Panc1 (cell line): ENCODE measurements around the gene RRBP1. TPM values are rescaled to one million over a fixed set of nuclear protein-coding genes. Genes with fewer than 3 reads are reported as not detected.

Experiments used
- ATAC-seq: fragments of 200-7000 bp; cut with Tn5 transposase; 2 replicates; pipeline ENCODE4 v1.9.1; 2020; ENCODE audit warnings: mild to moderate bottlenecking, moderate library complexity
- BruUV-seq: library from RNA; stranded (reverse); fragments of 400-500 nt; replicated peaks from 2 replicates; lab custom pipeline; 2021; lab: Mats Ljungman, UMichigan
- CTCF ChIA-PET: fragments of 300-600 bp; sonication (Branson Sonifier 250); formaldehyde crosslinking; loops from one replicate; lab custom pipeline; 2022; ENCODE audit warnings: antibody characterized with exemption; lab: Charles Lee
- POLR2A ChIA-PET: fragments of 300-600 bp; sonication (Branson Sonifier 250); formaldehyde crosslinking; loops from one replicate; lab custom pipeline; 2022; ENCODE audit warnings: antibody characterized with exemption; lab: Charles Lee
- DNase-seq: peaks from one replicate; pipeline ENCODE4 v3.0.0-alpha.2; 2010; ENCODE audit warnings: low read depth, low spot score
- H3K27ac ChIP-seq: 2 replicates; pipeline ENCODE4 v1.5.1; 2011; ENCODE audit warnings: mild to moderate bottlenecking, low read length, inconsistent platforms
- H3K27me3 ChIP-seq: fragments of 200-500 bp; sonication (Bioruptor generic); 2 replicates; pipeline ENCODE4 v1.6.0; 2014; ENCODE audit warnings: low read length, inconsistent platforms; ENCODE audit not compliant: control insufficient read depth, insufficient read depth
- H3K36me3 ChIP-seq: fragments of 200-500 bp; sonication (Bioruptor generic); 2 replicates; pipeline ENCODE4 v1.5.1; 2014; ENCODE audit warnings: inconsistent platforms, mild to moderate bottlenecking, low read length, moderate library complexity; ENCODE audit not compliant: control insufficient read depth, insufficient read depth
- H3K4me1 ChIP-seq: 2 replicates; pipeline ENCODE4 v1.5.1; 2011; ENCODE audit warnings: inconsistent platforms, mild to moderate bottlenecking, low read length, moderate library complexity; ENCODE audit not compliant: control insufficient read depth, insufficient read depth
- H3K4me3 ChIP-seq, 2 experiments: 2 replicates each; pipeline ENCODE4 v1.5.1; 2011 to 2012; ENCODE audit warnings: low read depth in 2 of 2, low read length in 2 of 2, mild to moderate bottlenecking in 2 of 2, inconsistent platforms in 1 of 2, moderate library complexity in 1 of 2
- H3K9me3 ChIP-seq: fragments of 200-500 bp; sonication (Bioruptor generic); 2 replicates; pipeline ENCODE4 v1.5.1; 2014; ENCODE audit warnings: low read depth, mild to moderate bottlenecking, inconsistent platforms, low read length, moderate library complexity; ENCODE audit not compliant: control insufficient read depth, insufficient read depth
- POLR2AphosphoS5 ChIP-seq: IDR thresholded peaks from 2 replicates; pipeline ENCODE4 v1.6.1; 2012; ENCODE audit warnings: mild to moderate bottlenecking, low read depth, low read length, moderate library complexity
- SIN3A ChIP-seq: IDR thresholded peaks from 2 replicates; pipeline ENCODE4 v1.6.1; 2012; ENCODE audit warnings: low read depth, mild to moderate bottlenecking, low read length, moderate library complexity, borderline replicate concordance; ENCODE audit not compliant: insufficient read depth
- TCF7L2 ChIP-seq: IDR thresholded peaks from 2 replicates; pipeline ENCODE4 v1.6.1; 2011; ENCODE audit warnings: mild to moderate bottlenecking, low read depth, low read length, inconsistent platforms
- in situ Hi-C: cut with HindIII; loops from 2 replicates; pipeline ENCODE4 v1.10.0; 2016; ENCODE audit warnings: low sequenced_read_pairs, low pct_unique_long_range_greater_than_20kb
- intact Hi-C: fragments of 100-400 bp; cut with micrococcal nuclease; formaldehyde crosslinking; loops from one replicate; pipeline ENCODE4 v1.10.0; 2022; ENCODE audit not compliant: unreplicated experiment
- total RNA-seq: library from RNA; stranded (reverse); gene quantifications from one replicate; pipeline ENCODE4 v1.2.1, GENCODE V29; 2021; ENCODE audit not compliant: unreplicated experiment
- TF ChIP-seq, protein P1 (sequence below): fragments of 450-650 bp; IDR thresholded peaks from 2 replicates; pipeline ENCODE4 v1.5.1; 2017; ENCODE audit warnings: mild to moderate bottlenecking
- TF ChIP-seq, protein P2 (sequence below), 2 experiments: IDR thresholded peaks; 2 replicates each; pipeline ENCODE4 v1.6.1; 2011 to 2012; ENCODE audit warnings: low read depth in 2 of 2, control low read depth in 1 of 2, low read length in 1 of 2, mild to moderate bottlenecking in 1 of 2, moderate library complexity in 1 of 2; ENCODE audit not compliant: insufficient read depth in 1 of 2

Gene RRBP1
- total RNA-seq, 1 experiment from 2014 or later, result 152 TPM

DNA sequence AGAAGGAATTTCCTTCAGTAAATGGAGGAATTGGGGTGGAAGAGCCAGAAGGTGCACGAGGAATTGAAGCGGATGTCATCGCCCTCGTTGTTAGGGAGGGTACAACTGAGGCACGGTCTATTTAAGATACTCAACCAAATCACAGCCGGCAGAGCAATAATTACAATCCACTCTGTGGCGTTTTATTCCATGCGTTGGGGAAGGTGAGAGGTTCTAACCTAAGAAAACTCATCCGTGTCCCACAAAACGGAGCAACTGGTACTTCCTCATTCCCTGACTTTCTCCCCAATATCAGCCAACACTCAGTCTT lies 802 bp upstream of the RRBP1 start:
- BruUV-seq, result no TSS peak
- Histone ChIP-seq H3K4me1 (peaks cover 21% of the 10 kb centered on the region), H3K36me3 (peaks cover 4% of the 10 kb centered on the region), H3K4me3 (peak overlapping the region; percentile 64 to 70), H3K27me3 (peaks cover 19% of the 10 kb centered on the region), H3K27ac (no peak overlapping the region), H3K9me3 (no peaks in the 10 kb centered on the region)
- CTCF ChIA-PET, result interaction anchor here (0.5 to 1.1 kb wide), 7 partner anchors 9 to 735 kb away, joined by 3 to 7 read pairs (median 5); no protein-coding TSS in a partner anchor
- TF ChIP-seq TCF7L2 (0 out of 2 replicates have a peak, but pooled peaks have one; percentile 12), SIN3A (no peak), POLR2AphosphoS5 (no peak)
- TF ChIP-seq, protein P1, sequence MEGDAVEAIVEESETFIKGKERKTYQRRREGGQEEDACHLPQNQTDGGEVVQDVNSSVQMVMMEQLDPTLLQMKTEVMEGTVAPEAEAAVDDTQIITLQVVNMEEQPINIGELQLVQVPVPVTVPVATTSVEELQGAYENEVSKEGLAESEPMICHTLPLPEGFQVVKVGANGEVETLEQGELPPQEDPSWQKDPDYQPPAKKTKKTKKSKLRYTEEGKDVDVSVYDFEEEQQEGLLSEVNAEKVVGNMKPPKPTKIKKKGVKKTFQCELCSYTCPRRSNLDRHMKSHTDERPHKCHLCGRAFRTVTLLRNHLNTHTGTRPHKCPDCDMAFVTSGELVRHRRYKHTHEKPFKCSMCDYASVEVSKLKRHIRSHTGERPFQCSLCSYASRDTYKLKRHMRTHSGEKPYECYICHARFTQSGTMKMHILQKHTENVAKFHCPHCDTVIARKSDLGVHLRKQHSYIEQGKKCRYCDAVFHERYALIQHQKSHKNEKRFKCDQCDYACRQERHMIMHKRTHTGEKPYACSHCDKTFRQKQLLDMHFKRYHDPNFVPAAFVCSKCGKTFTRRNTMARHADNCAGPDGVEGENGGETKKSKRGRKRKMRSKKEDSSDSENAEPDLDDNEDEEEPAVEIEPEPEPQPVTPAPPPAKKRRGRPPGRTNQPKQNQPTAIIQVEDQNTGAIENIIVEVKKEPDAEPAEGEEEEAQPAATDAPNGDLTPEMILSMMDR, result peak; percentile 60
- TF ChIP-seq, protein P2, sequence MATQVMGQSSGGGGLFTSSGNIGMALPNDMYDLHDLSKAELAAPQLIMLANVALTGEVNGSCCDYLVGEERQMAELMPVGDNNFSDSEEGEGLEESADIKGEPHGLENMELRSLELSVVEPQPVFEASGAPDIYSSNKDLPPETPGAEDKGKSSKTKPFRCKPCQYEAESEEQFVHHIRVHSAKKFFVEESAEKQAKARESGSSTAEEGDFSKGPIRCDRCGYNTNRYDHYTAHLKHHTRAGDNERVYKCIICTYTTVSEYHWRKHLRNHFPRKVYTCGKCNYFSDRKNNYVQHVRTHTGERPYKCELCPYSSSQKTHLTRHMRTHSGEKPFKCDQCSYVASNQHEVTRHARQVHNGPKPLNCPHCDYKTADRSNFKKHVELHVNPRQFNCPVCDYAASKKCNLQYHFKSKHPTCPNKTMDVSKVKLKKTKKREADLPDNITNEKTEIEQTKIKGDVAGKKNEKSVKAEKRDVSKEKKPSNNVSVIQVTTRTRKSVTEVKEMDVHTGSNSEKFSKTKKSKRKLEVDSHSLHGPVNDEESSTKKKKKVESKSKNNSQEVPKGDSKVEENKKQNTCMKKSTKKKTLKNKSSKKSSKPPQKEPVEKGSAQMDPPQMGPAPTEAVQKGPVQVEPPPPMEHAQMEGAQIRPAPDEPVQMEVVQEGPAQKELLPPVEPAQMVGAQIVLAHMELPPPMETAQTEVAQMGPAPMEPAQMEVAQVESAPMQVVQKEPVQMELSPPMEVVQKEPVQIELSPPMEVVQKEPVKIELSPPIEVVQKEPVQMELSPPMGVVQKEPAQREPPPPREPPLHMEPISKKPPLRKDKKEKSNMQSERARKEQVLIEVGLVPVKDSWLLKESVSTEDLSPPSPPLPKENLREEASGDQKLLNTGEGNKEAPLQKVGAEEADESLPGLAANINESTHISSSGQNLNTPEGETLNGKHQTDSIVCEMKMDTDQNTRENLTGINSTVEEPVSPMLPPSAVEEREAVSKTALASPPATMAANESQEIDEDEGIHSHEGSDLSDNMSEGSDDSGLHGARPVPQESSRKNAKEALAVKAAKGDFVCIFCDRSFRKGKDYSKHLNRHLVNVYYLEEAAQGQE (IDR thresholded peaks at IDR 0.05; ENCODE audit: insufficient read depth in 1 of 2, low read depth in 2 of 2, low read length in 1 of 2), result no peak
- POLR2A ChIA-PET, result interaction anchor here (0.6 kb wide), 1 partner anchor 459 kb away, joined by 16 read pairs; no protein-coding TSS in a partner anchor
- in situ Hi-C loops (no loop called here), intact Hi-C loops (loop anchor here (5.0 kb wide), 1 partner anchor 214 kb away; no protein-coding TSS in a partner anchor)
- DNase-seq, result no peak
- ATAC-seq, result no peak

DNA sequence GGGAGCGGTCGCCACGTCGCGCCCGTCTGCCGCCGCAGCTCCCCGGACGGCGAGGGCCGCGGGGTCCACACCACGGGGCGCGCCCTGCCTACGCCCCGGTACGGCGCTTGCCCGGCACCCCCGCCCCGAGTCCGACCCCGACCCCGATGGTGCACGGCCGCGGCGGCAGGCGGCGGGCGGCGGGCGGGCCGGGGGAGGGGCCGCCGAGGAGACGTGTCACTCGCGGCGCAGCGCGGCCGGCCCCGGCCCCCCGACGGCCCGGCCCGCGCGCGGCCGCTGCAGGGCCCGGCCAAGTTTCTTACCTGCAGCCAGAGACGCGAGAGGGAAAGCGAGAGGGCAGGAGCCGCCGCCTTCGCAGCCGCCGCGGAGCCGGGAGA lies 328 bp downstream of the RRBP1 start:
- CTCF ChIA-PET, result interaction anchor here (0.6 to 1.1 kb wide), 8 partner anchors 10 to 1617 kb away, joined by 3 to 10 read pairs (median 4); no protein-coding TSS in a partner anchor
- in situ Hi-C loops, result no loop called here

More for the DNA sequence above, 328 bp downstream of the RRBP1 start:
- DNase-seq (no peak), ATAC-seq (peak; percentile 24)
- intact Hi-C loops, result loop anchor here (5.0 kb wide), 1 partner anchor 216 kb away; no protein-coding TSS in a partner anchor
- no TSS peak for BruUV-seq
- peaks cover 15% of the 10 kb centered on the region for H3K27me3 ChIP-seq
- H3K27ac ChIP-seq, result no peak overlapping the region
- TF ChIP-seq POLR2AphosphoS5 (no peak), TCF7L2 (no peak)
- H3K4me1 ChIP-seq, result peaks cover 21% of the 10 kb centered on the region
- H3K4me3 ChIP-seq, result peak overlapping the region; percentile 54 to 70
- no peaks in the 10 kb centered on the region for H3K9me3 ChIP-seq
- POLR2A ChIA-PET, result interaction anchor here (0.7 kb wide), 1 partner anchor 34 kb away, joined by 13 read pairs; no protein-coding TSS in a partner anchor
- H3K36me3 ChIP-seq, result peaks cover 4% of the 10 kb centered on the region
